ENCODE measurements around the gene PTPRD. TPM values are rescaled to one million over a fixed set of nuclear protein-coding genes. Genes with fewer than 3 reads are reported as not detected.

The PTPRD gene
- total RNA-seq, 4 donors from 2014 or later: 0.72 to 8.0 (median 3.0) TPM

- 60 to 70% methylated on average over 5 of the region's 5 CpGs for WGBS, 2 donors
- DNase-seq (ENCODE audit: low spot score in 2 of 2): no peak
- intact Hi-C loops (cut with DNase I; ENCODE audit: low total_unique reads): no loop called here
- no peak overlapping the region for H3K4me3 ChIP-seq (ENCODE audit: low read depth, poor library complexity, severe bottlenecking)
- TF ChIP-seq POLR2A (IDR thresholded peaks at IDR 0.05) (no peak), CTCF (IDR thresholded peaks at IDR 0.05) (no peak)
Measured at GRCh38 chr9:8745347-8745746, 1867.5 kb downstream of the PTPRD start.

DNA sequence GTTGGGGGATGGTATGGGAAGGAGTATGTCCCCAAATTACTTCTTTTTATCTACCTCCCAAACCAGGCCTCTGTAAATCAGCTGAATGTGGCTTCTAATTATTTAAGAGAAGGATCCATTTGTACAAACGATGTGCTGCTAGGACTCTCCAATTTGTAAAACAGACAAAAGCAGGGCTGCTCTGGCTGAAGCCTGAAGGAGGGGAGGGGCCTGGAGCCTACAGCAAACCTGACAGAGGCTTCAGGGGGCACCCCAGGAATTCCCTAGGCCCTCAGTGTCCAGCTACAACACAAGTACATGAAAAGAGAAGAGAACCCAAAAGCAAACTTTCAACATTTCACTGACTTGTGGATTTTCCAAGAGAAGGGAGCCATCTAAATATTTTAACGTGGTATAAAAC, 1873.9 kb downstream of the PTPRD start:
- DNase-seq (ENCODE audit: low spot score in 2 of 2): no peak
- H3K4me3 ChIP-seq (ENCODE audit: low read depth, poor library complexity, severe bottlenecking): no peak overlapping the region
- TF ChIP-seq CTCF (IDR thresholded peaks at IDR 0.05): no peak
- WGBS, 2 donors: 56 to 67% methylated on average over 2 of the region's 2 CpGs
- intact Hi-C loops (cut with DNase I; ENCODE audit: low total_unique reads): no loop called here

- TF ChIP-seq POLR2A (IDR thresholded peaks at IDR 0.05) (no peak), CTCF (IDR thresholded peaks at IDR 0.05) (no peak)
- no peak for DNase-seq (ENCODE audit: low spot score in 2 of 2)
- H3K4me3 ChIP-seq (ENCODE audit: low read depth, poor library complexity, severe bottlenecking): no peak overlapping the region
Measured at GRCh38 chr9:8736805-8737204, 1876.0 kb downstream of the PTPRD start.

DNA sequence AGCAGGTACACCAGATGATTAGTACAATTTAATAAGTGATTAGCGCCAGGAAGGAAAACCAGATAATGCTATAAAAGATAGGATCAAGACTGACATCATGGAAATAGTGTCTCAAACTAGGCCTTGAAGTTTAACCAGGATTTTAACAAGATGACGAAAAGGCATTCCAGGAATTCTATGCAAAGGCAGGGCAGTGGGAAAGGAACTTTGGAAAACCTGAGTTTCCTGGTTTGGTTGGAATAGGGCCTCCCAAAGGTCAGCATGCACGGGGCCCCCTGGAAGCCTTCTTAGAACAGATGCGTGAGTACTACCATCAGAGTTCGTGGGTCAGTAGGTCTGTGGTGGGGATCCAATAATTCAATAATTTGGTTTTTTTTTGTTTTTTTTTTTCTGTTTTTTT, 1878.0 kb downstream of the PTPRD start:
- H3K4me3 ChIP-seq (ENCODE audit: low read depth, poor library complexity, severe bottlenecking): no peak overlapping the region
- 63 to 76% methylated on average over 5 of the region's 5 CpGs for WGBS, 2 donors
- TF ChIP-seq POLR2A (IDR thresholded peaks at IDR 0.05) (no peak), CTCF (IDR thresholded peaks at IDR 0.05) (no peak)
- intact Hi-C loops (cut with DNase I; ENCODE audit: low total_unique reads): no loop called here
- DNase-seq (ENCODE audit: low spot score in 2 of 2): no peak

More at GRCh38 chr9:8736805-8737204, 1876.0 kb downstream of the PTPRD start:
- 81 to 84% methylated on average over 5 of the region's 5 CpGs for WGBS, 2 donors
- intact Hi-C loops (cut with DNase I; ENCODE audit: low total_unique reads): no loop called here

DNA sequence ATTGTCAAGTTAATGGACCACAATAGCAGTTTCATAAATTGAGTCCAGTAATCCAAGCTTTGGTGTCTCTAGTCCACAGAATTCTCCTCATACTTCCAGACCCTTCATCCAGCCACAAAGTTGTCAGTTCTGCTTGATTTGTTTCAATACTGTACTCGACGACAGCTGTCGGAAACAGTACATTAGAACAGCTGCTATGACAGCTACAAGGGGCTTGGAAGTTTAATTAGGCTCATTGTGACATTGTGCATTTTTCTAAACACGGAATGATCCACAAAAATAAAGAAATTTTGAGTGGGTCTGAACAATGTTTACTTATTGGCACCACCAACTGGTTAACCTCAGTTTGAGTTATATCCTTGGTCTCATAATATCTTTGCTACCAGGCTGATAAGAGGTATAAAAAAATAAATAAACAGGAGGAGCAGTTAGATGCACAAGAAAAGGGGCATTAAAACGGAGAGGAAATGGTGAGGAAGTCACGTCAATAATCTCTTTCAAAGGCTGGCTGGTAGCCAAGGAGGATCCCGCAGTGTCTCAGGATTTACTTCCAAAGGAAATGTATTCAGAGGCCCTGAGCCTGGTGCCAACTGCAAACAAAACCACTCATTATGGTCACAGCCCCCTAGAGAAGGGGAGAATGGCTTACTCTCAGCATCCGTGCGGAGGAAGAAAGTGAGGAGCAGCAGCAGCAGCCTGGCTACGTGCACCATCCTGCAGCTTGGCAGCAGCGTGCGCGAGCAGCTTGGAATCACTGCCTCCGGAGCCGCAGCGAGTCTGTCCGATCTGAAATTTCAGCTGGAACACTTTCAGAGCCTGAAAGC, 1879.5 kb downstream of the PTPRD start:
- intact Hi-C loops (cut with DNase I; ENCODE audit: low total_unique reads): no loop called here
- WGBS, 2 donors: 25 to 26% methylated on average over 17 of the region's 17 CpGs
- TF ChIP-seq POLR2A (IDR thresholded peaks at IDR 0.05) (no peak), CTCF (IDR thresholded peaks at IDR 0.05) (no peak)
- no peak overlapping the region for H3K4me3 ChIP-seq (ENCODE audit: low read depth, poor library complexity, severe bottlenecking)
- no peak for DNase-seq (ENCODE audit: low spot score in 2 of 2)
